GM18858 (cell line): ENCODE results near the gene GTPBP1.

Experiments
- ATAC-seq: cut with Tn5 transposase; IDR thresholded peaks from one replicate; pipeline ENCODE4 v1.9.1; 2021; ENCODE audit not compliant: unreplicated experiment

GTPBP1 gene

DNA sequence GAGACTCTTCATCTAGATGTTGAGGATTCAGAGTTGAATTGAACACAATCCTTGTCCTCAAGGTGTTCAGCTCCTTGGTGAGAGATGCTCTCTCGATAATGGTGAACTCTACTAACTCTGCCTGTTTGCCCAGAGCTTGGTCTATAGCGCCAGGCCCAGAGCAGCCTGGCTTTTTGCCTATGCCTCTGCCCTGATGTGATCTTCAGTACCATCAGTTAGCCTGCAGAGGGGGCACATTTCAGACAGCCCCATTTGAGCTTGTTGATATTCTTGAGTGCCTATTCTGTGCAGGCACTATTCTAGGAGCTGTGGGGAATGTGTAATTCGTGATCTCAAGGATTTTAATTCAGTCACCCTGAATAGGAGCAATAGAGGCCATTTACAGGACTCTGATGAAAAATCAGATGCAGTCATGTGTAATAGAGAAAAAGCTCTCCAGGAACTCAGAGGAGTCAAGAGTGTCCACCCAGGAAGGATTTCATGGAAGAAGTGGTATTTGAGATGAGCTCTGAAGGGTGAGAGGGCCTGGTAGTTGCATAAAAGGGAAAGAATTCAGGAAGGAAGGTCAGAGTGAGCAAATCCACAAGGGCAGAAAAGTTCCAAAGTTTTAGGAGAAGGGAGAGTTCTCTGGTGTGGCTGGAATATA, 19.3 kb downstream of the GTPBP1 start:
- ATAC-seq: no peak

GRCh38 chr22:38725900-38726655, 20.3 kb downstream of the GTPBP1 start:
- no peak for ATAC-seq

DNA sequence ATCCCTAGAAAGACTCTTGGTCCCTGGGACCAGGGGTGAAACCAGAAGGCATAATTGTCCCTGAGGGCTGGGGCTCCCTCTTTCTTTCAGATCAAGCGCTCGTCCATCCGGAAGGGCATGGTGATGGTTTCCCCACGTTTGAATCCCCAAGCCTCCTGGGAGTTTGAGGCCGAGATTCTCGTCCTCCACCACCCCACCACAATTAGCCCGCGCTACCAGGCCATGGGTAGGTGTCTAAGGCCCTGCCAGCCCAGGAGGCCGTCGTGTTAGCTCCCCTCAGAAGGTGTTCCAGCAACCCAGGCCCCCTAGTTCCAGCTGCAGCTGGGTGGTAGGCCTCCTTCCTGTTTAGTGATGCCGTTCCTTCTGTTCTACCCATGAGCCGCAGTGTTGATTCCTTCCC, 21.4 kb downstream of the GTPBP1 start:
- no peak for ATAC-seq

- no peak for ATAC-seq
Measured at GRCh38 chr22:38727530-38728451, 22.0 kb downstream of the GTPBP1 start.

DNA sequence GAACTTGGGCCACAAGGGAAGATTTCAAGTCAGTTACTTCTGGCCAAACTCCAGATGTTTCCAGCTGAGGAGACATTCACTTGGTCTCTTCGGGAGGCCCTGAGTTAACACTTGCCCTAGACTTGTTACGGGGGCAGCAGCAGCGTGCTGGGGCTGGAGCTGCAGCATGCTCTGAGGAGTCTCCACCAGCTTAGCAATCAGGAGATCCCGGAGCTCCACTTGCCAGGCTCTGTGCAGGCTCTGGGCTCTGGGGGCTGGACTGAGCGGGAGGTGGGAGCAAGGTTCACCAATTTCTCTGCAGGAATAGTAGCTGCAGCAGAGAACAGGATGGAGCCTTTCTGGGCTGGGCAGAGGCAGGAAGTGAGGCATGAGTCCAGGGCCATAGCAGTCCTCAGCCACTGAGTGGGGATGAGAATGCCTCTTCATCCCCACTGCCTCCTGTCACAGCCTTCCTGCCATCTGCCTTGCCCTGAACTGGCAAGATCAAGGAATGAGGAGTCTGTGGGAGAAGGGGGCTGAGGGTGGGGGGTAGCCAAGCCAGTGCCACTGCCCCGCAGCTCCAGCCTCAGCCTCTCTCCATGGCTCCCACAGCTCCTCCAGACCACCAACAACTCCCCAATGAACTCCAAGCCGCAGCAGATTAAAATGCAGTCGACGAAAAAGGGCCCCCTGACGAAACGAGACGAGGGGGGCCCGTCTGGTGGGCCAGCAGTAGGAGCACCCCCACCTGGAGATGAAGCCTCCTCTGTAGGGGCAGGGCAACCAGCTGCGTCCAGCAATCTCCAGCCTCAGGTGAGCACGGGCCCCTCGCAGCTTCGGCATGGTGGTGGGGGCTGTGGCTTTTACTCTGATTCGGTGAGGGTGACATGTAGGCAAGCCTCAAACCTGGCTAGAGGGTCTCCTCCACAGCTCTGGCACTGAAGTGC, 23.4 kb downstream of the GTPBP1 start:
- no peak for ATAC-seq

GRCh38 chr22:38729946-38730345, 24.2 kb downstream of the GTPBP1 start:
- no peak for ATAC-seq

- ATAC-seq: no peak
Measured at GRCh38 chr22:38730411-38730871, 24.7 kb downstream of the GTPBP1 start.

DNA sequence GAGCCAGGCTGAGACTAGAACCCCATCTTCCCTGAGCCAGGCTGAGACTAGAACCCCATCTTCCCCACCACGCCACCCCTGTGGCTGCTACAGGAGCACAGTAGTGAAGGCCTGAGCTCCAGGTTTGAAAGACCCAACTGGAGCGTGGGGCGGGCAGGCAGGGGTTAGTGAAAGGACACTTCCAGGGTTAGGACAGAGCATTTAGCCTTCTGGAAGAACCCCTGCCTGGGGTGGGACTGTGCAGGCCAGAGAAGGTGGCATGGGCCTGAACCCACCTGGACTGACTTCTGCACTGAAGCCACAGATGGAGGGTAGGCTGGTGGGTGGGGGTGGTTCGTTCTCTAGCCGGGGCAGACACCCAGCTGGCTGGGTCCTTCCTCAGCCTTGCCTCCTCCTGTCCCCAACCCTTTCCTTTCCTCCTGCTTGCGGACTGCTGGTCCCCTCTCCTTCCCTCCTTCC, 26.0 kb downstream of the GTPBP1 start:
- ATAC-seq: no peak

DNA sequence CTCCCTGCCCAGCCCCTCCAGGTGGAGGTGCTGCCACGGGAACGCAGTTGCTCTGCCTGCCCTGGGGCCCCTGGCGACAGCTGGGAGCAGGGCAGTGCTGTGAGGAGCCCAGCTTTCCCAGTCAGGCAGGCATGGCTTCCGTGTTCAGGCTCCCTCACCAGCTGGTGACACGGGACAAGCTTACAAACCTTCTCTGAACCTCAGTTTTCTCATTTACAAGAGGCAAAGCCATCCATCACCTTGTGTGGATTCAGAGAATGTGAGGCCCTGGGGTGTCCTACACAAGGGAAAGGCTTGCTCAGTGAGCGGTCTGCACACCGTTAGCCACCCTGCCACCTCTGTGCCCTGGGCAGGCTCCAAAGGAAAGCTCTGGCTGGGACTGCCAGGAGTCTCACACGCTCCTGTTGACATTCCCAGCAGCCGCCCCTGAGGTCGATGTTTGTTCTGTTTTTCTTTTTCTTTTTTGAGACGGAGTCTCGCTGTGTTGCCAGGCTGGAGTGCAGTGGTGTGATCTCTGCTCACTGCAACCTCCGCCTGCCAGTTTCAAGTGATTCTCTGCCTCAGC, 26.6 kb downstream of the GTPBP1 start:
- no peak for ATAC-seq

GRCh38 chr22:38733329-38733723, 27.6 kb downstream of the GTPBP1 start:
- no peak for ATAC-seq

- ATAC-seq: no peak
Measured at GRCh38 chr22:38733724-38734381, 28.1 kb downstream of the GTPBP1 start.

DNA sequence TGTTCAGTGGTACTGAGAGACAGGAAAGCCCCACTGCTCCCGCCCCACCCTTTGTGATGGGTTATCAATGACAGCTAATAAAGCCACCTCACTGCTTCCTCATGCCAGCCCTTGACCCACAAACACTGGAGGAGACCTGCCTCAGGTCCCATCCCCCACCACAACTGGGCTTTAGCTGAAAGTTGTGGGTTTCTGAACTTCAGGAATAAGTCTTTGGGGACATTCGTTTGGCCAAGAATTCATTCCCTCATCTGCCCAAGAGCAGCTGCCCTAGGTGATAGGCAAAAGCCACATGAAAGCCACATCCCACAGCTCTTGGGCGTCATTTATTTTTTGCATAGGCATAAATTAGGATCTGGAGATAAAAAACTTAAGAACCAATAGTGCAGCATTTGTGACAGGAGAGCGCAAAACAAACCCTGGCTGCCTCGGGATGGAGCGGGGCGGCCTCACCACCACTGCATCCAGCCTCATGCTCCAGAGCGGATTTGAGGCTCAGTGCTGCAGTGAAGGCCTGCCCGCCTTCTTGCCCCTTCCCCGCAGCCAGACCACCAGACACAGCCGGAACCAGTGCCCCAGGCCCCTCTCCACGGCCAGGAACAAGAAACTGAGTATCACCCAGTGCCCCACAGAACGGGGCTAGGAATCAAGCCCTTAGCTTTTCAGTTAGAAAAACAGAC, 28.8 kb downstream of the GTPBP1 start:
- ATAC-seq: no peak

DNA sequence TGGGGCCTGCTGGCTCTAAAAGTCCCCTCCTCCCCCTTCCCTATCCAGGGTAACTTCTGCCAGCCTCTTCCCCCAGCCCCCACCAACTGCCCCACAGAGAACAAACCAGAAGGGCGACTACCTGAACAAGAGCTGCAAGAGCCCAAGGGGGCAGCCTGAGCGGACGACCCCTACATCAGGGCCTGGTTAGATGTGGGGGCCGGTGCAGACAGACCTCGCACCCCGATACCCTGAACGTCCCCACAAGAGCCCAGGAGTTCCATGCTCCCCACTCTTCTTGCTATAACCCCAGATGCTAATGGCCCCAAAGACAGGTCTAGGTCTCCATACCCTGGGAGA, 29.4 kb downstream of the GTPBP1 start:
- ATAC-seq: no peak

- no peak for ATAC-seq
Measured at GRCh38 chr22:38735465-38736256, 29.9 kb downstream of the GTPBP1 start.

- ATAC-seq: no peak
Measured at GRCh38 chr22:38736257-38736570, 30.5 kb downstream of the GTPBP1 start.

GRCh38 chr22:38737302-38738060, 31.7 kb downstream of the GTPBP1 start:
- ATAC-seq: no peak

DNA sequence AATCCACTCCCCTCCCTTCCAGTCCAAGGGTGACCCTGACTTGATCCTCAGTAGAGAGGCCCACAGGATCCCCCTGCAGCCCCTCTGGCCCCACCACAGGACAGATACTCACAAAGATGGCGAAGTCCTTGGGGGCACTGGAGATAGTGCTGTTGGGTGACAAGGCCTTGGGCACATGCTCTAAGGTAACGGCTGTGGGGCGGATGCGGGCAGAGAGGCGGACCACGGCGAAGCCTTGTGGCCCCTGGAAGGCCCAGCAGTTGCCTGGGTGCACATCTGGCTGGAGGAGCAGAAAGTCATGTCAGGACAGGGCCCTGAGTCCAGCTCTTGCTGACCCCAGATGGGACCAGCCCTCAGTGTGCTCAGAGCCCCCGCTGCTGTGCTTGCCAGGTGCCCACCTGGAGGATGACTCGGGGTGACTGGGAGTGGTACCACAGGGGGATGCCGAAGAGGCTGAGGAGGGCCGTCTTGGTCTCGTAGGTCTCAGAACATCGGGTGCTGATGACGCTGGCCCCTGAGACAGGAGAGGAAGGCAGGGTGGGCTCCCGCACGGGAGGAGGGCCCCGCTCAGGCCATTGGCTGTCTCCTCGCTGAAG, 32.8 kb downstream of the GTPBP1 start:
- no peak for ATAC-seq
